Measurements from ENCODE around the gene ACVR1. TPM values are rescaled to one million over a fixed set of nuclear protein-coding genes. Genes with fewer than 3 reads are reported as not detected.

The ACVR1 gene
- total and polyA plus RNA-seq, 5 donors from 2014 or later = 14.1 to 64.2 (median 19.4) TPM

DNA sequence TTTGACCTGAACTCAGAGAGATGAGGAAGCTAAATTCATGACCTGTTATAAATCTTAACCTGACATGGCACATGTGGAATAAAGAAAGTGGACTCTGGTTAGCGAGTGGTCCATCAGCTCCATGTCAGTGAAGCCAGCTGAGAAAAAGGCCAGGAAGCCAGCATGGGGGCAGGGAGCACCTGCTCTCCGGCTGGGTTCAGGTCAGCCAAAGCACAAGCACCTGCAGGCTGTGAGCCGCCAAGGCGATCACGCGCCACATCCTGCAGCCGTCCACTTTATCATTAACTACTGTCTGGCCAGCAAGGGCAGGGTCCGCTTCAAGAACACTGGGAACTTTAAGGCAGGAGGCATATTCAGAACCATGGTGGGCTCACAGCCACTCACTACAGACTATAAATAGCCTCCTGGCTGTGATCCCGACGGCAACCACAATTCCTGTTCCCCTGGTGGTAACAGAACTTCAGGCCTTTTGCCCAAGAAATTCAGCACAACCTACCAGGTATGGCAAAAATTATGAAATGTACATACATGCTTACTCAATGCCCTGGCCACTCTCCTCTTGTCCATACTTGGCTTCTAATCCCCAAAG, 35.5 kb downstream of the ACVR1 start:
- Mint-ChIP-seq H3K27ac (peak overlapping the region in 1 of 3 donors; percentile 22), H3K27me3 (no peaks in the 10 kb centered on the region), H3K4me3 (no peak overlapping the region), H3K36me3 (peaks cover 40% of the 10 kb centered on the region), H3K4me1 (peaks cover 45 to 76% (median 56%) of the 10 kb centered on the region in 4 donors), H3K9me3 (no peaks in the 10 kb centered on the region)
- ATAC-seq (ENCODE audit: low read depth in 2 of 2) (no peak), DNase-seq (no peak)
- Histone ChIP-seq H3K4me3 (ENCODE audit: low read depth, low read length) (no peak overlapping the region), H3K27ac (ENCODE audit: insufficient read depth, low read length, poor library complexity, severe bottlenecking) (no peak overlapping the region), H3K9me3 (ENCODE audit: control insufficient read depth in 2 of 2, low read length in 2 of 2) (no peaks in the 10 kb centered on the region), H3K4me1 (ENCODE audit: control insufficient read depth, insufficient read depth, low read length, poor library complexity, severe bottlenecking) (peaks cover 32% of the 10 kb centered on the region), H3K27me3 (ENCODE audit: control insufficient read depth, insufficient read depth, low read length) (no peaks in the 10 kb centered on the region), H3K36me3 (ENCODE audit: control insufficient read depth, insufficient read depth, low read length) (peaks cover 16% of the 10 kb centered on the region)

DNA sequence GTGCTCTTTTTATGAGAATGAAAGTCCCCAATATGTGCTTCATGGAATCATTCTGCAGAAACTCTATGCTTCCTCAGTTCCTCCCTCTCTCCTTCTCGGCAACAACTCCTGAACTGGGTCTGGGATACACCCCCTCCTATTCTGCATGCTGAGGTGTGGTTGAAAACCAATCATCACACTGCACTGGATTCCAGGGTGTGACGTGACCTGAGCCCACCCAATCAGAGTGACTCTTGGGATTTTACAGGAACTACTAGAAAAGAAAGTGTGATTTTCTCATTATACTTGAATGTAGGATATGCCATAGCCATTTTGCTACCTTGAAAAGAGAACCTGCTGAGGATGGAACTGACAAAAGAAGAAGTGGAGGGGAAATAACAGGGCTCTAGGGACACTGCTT, 36.3 kb downstream of the ACVR1 start:
- Mint-ChIP-seq H3K27me3 (no peaks in the 10 kb centered on the region), H3K9me3 (no peaks in the 10 kb centered on the region), H3K36me3 (peaks cover 31% of the 10 kb centered on the region), H3K27ac (peak overlapping the region in 2 of 3 donors; percentile 22 to 28), H3K4me3 (no peak overlapping the region), H3K4me1 (peaks cover 43 to 74% (median 58%) of the 10 kb centered on the region in 4 donors)
- Histone ChIP-seq H3K4me3 (ENCODE audit: low read depth, low read length) (no peak overlapping the region), H3K4me1 (ENCODE audit: control insufficient read depth, insufficient read depth, low read length, poor library complexity, severe bottlenecking) (peaks cover 34% of the 10 kb centered on the region), H3K27me3 (ENCODE audit: control insufficient read depth, insufficient read depth, low read length) (no peaks in the 10 kb centered on the region), H3K27ac (ENCODE audit: insufficient read depth, low read length, poor library complexity, severe bottlenecking) (no peak overlapping the region), H3K36me3 (ENCODE audit: control insufficient read depth, insufficient read depth, low read length) (peaks cover 10% of the 10 kb centered on the region), H3K9me3 (ENCODE audit: control insufficient read depth in 2 of 2, low read length in 2 of 2) (no peaks in the 10 kb centered on the region)
- ATAC-seq (ENCODE audit: low read depth in 2 of 2) (no peak), DNase-seq (no peak)

DNA sequence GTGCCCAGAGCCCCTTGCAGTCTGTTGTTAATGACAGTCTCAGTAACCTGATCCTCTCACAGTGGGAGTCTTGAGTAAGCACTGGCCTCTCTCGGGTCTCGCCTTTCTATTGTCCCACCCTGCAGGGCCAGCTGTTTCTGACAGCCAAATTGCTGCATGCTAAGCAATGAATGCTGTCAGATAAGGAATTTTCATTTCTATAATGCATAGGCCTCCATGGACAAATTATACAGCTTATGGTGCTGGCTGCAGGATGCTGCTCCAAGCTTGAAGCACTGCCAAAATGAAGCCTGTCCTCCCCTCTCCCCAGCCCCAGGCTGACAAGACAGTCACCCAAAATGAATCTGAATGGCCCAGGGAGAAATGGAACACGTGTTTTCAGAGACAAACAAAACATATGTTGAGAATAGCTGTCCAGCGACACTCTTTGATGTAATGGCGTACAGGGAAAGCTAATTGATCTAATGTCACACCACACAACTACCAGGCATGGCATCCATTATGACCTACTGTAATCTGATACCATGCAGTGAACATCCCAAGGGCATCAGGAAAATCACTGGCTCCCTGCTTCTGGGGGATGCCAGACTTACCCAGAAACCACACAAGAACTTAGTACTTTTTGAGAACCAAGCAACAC, 36.8 kb downstream of the ACVR1 start:
- Mint-ChIP-seq H3K4me1 (peaks cover 38 to 75% (median 59%) of the 10 kb centered on the region in 4 donors), H3K27me3 (no peaks in the 10 kb centered on the region), H3K4me3 (no peak overlapping the region), H3K36me3 (peaks cover 29% of the 10 kb centered on the region), H3K27ac (peak overlapping the region in 2 of 3 donors; percentile 53 to 92), H3K9me3 (no peaks in the 10 kb centered on the region)
- Histone ChIP-seq H3K27me3 (ENCODE audit: control insufficient read depth, insufficient read depth, low read length) (no peaks in the 10 kb centered on the region), H3K27ac (ENCODE audit: insufficient read depth, low read length, poor library complexity, severe bottlenecking) (no peak overlapping the region), H3K4me3 (ENCODE audit: low read depth, low read length) (no peak overlapping the region), H3K4me1 (ENCODE audit: control insufficient read depth, insufficient read depth, low read length, poor library complexity, severe bottlenecking) (peaks cover 34% of the 10 kb centered on the region), H3K9me3 (ENCODE audit: control insufficient read depth in 2 of 2, low read length in 2 of 2) (no peaks in the 10 kb centered on the region), H3K36me3 (ENCODE audit: control insufficient read depth, insufficient read depth, low read length) (peaks cover 10% of the 10 kb centered on the region)
- ATAC-seq (ENCODE audit: low read depth in 2 of 2) (no peak), DNase-seq (no peak)

DNA sequence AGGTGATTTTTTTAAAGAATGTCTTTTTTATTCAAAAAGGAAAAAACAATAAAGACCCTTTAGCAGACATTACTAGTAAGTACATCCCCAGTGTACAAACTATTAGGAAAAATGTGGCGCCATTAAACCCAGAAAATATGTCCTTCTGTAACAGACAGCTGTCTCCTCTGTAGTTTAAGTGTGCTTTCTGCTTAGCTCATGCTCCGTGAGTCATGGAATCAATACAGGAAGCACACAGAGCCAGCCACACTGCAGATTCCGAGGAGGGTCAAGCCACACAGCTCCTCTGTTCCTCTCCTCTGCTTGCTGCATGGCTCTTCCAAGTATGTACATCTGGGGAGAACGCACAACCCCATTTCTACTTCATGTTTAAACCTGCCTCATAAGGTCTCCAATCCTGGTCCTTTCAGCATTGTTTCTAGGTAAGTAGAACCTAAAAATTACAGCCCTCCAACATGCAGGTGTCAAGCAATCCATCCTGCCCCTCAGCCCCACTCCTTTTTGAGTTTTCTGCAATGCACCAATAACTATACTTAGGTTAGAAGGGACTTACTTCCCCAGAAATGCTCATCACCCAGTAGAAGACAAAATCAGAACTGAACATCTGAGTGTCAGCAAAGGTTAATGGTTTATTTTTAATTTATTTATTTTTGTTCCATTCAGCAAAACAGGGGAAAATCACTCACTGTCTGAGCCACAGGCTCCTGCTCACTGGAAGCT, 37.5 kb downstream of the ACVR1 start:
- H3K4me1 Mint-ChIP-seq = peaks cover 36 to 74% (median 57%) of the 10 kb centered on the region in 4 donors

DNA sequence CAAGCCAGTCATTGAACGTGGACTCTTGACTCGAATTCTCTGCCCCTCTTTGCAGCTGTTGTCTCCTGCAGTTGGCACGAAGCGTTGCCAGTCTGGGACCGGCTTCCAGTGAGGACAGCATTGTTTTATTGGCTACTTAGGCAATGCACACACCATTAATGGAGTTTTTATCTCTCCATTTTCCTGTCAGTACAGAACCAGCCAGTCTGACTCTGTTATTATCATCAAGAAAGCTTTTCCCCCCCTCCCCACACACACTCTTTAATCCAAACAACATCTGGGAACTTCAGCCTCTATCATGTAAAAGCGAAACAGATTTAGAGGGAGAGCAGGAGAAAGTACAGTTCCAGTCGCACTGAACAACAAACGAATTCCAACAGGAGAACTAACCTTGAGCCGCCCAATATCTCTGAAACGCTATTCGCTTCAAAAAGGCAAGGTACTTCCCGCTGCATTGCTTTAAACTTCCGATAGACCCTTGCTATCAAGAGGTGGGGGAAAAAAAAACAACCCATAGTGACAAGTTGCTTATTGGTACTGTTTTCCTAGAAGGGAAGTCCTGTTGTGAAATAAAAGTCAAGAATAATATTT, 38.2 kb downstream of the ACVR1 start:
- Histone ChIP-seq H3K36me3 (ENCODE audit: control insufficient read depth, insufficient read depth, low read length) (peaks cover 10% of the 10 kb centered on the region), H3K9me3 (ENCODE audit: control insufficient read depth in 2 of 2, low read length in 2 of 2) (no peaks in the 10 kb centered on the region), H3K4me3 (ENCODE audit: low read depth, low read length) (no peak overlapping the region), H3K27ac (ENCODE audit: insufficient read depth, low read length, poor library complexity, severe bottlenecking) (no peak overlapping the region), H3K4me1 (ENCODE audit: control insufficient read depth, insufficient read depth, low read length, poor library complexity, severe bottlenecking) (peaks cover 34% of the 10 kb centered on the region), H3K27me3 (ENCODE audit: control insufficient read depth, insufficient read depth, low read length) (no peaks in the 10 kb centered on the region)
- Mint-ChIP-seq H3K27me3 (no peaks in the 10 kb centered on the region), H3K27ac (peak overlapping the region; percentile 59 to 89 (median 74)), H3K4me3 (peak overlapping the region in 1 of 4 donors; percentile 5), H3K4me1 (peaks cover 35 to 74% (median 57%) of the 10 kb centered on the region in 4 donors), H3K36me3 (peaks cover 25% of the 10 kb centered on the region), H3K9me3 (no peaks in the 10 kb centered on the region)
- DNase-seq (no peak), ATAC-seq (ENCODE audit: low read depth in 2 of 2) (no peak)

More for the DNA sequence above, 37.5 kb downstream of the ACVR1 start:
- H3K4me3 Mint-ChIP-seq = peak overlapping the region in 2 of 4 donors; percentile 10 to 29
- H3K27ac Mint-ChIP-seq = peak overlapping the region; percentile 56 to 89 (median 74)
- peaks cover 34% of the 10 kb centered on the region for H3K4me1 ChIP-seq (ENCODE audit: control insufficient read depth, insufficient read depth, low read length, poor library complexity, severe bottlenecking)
- H3K9me3 Mint-ChIP-seq = no peaks in the 10 kb centered on the region
- H3K27ac ChIP-seq (ENCODE audit: insufficient read depth, low read length, poor library complexity, severe bottlenecking) = no peak overlapping the region
- no peaks in the 10 kb centered on the region for H3K9me3 ChIP-seq (ENCODE audit: control insufficient read depth in 2 of 2, low read length in 2 of 2)
- H3K27me3 ChIP-seq (ENCODE audit: control insufficient read depth, insufficient read depth, low read length) = no peaks in the 10 kb centered on the region
- H3K27me3 Mint-ChIP-seq = no peaks in the 10 kb centered on the region
- peaks cover 10% of the 10 kb centered on the region for H3K36me3 ChIP-seq (ENCODE audit: control insufficient read depth, insufficient read depth, low read length)
- H3K36me3 Mint-ChIP-seq = peaks cover 28% of the 10 kb centered on the region
- no peak overlapping the region for H3K4me3 ChIP-seq (ENCODE audit: low read depth, low read length)
- ATAC-seq (ENCODE audit: low read depth in 2 of 2) (peak; percentile 54 to 64), DNase-seq (peak in 1 of 3 donors; percentile 48)

DNA sequence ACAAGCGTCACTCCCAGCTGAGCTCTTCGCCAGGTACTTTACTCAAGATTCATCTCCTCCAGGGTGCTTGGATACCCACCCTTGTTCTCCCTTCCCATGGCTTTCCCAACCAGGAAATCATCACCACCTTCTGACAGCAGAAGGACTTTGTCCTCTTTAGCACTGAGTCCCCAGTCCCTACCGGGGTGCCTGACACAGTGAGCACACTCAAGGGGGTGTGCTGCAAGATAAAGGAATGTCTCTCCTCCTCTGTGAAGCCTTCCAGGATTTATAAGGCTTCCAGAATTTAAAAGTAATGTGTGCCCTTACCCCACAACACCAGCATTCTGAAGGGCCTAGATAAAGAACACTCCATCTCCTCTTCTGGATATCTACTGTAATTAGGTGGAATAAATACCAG, 39.6 kb downstream of the ACVR1 start:
- H3K9me3 Mint-ChIP-seq = no peaks in the 10 kb centered on the region
- DNase-seq = no peak
- H3K36me3 Mint-ChIP-seq = peaks cover 25% of the 10 kb centered on the region
- peaks cover 35 to 80% (median 63%) of the 10 kb centered on the region in 4 donors for H3K4me1 Mint-ChIP-seq
- H3K36me3 ChIP-seq (ENCODE audit: control insufficient read depth, insufficient read depth, low read length) = peaks cover 5% of the 10 kb centered on the region
- H3K4me3 Mint-ChIP-seq = peak overlapping the region in 2 of 4 donors; percentile 2 to 42
- no peaks in the 10 kb centered on the region for H3K27me3 Mint-ChIP-seq
- H3K9me3 ChIP-seq (ENCODE audit: control insufficient read depth in 2 of 2, low read length in 2 of 2) = no peaks in the 10 kb centered on the region
- H3K27ac ChIP-seq (ENCODE audit: insufficient read depth, low read length, poor library complexity, severe bottlenecking) = no peak overlapping the region
- peak overlapping the region; percentile 45 for H3K4me3 ChIP-seq (ENCODE audit: low read depth, low read length)
- H3K27me3 ChIP-seq (ENCODE audit: control insufficient read depth, insufficient read depth, low read length) = no peaks in the 10 kb centered on the region
- peaks cover 37% of the 10 kb centered on the region for H3K4me1 ChIP-seq (ENCODE audit: control insufficient read depth, insufficient read depth, low read length, poor library complexity, severe bottlenecking)
- ATAC-seq (ENCODE audit: low read depth in 2 of 2) = no peak
- peak overlapping the region; percentile 1 to 83 (median 74) for H3K27ac Mint-ChIP-seq

DNA sequence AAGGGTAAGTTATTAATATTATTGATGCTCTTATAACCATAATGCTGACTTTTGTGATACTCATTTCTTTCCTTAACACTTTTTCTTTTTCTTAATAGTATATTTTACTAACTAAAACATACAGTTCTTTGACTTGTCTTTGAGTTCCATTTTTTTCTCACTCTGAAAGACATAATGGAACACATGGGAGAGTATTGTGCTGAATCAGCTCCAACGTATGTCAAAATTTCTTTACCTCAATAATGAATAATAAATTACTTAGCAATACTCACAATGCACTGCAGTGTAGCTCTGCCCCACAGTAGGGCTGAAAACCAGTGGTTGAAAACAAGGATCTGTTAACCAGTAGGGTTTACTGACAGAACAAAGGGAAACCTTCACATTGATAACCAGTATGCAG, 40.7 kb downstream of the ACVR1 start:
- Mint-ChIP-seq H3K27me3 (no peaks in the 10 kb centered on the region), H3K4me3 (peak overlapping the region in 2 of 4 donors; percentile 2 to 43), H3K27ac (peak overlapping the region in 1 of 3 donors; percentile 83), H3K9me3 (no peaks in the 10 kb centered on the region), H3K36me3 (peaks cover 24% of the 10 kb centered on the region), H3K4me1 (peaks cover 45 to 81% (median 60%) of the 10 kb centered on the region in 4 donors)
- ATAC-seq (ENCODE audit: low read depth in 2 of 2) (no peak), DNase-seq (peak in 1 of 3 donors; percentile 35)
- no peaks in the 10 kb centered on the region for H3K27me3 ChIP-seq (ENCODE audit: control insufficient read depth, insufficient read depth, low read length)
- H3K9me3 ChIP-seq (ENCODE audit: control insufficient read depth in 2 of 2, low read length in 2 of 2) = no peaks in the 10 kb centered on the region
- H3K4me1 ChIP-seq (ENCODE audit: control insufficient read depth, insufficient read depth, low read length, poor library complexity, severe bottlenecking) = peaks cover 37% of the 10 kb centered on the region
- no peak overlapping the region for H3K4me3 ChIP-seq (ENCODE audit: low read depth, low read length)
- peaks cover 5% of the 10 kb centered on the region for H3K36me3 ChIP-seq (ENCODE audit: control insufficient read depth, insufficient read depth, low read length)
- no peak overlapping the region for H3K27ac ChIP-seq (ENCODE audit: insufficient read depth, low read length, poor library complexity, severe bottlenecking)

Measured in CD4-positive, CD25-positive, alpha-beta regulatory T cell (primary cell).